Loucy (cell line): ENCODE data around the gene ELMO1.

Experiments
- EZH2phosphoT487 ChIP-seq: fragments of 200-600 bp; IDR thresholded peaks from 2 replicates; pipeline ENCODE4 v1.6.1; 2018; ENCODE audit warnings: antibody characterized with exemption, mild to moderate bottlenecking, moderate library complexity, borderline replicate concordance
- TF ChIP-seq, protein P1 (sequence below): fragments of 200-600 bp; sonication (generic); conservative IDR thresholded peaks from 2 replicates; pipeline ENCODE4 v1.5.1; 2014; ENCODE audit warnings: mild to moderate bottlenecking, antibody characterized with exemption, low read length

DNA sequence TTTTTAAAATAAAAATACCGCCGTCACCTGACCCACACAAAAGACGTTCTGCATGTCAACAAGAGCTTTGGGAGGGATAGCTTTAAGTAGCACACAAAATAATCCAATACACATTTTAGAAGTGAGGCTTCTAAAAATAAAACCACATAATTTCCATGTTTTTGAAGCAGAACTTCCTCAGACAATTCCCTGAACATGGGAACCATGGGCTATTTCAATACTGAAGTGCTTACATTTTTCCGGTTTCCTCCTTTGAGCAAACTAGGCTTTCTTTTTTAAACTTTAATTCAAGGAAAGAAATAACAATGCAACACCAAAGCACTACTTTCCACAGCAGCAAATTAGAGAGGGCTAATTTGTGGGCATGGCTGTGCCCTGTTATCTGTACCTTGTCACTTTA lies 59.9 kb downstream of the ELMO1 start:
- TF ChIP-seq, protein P1, sequence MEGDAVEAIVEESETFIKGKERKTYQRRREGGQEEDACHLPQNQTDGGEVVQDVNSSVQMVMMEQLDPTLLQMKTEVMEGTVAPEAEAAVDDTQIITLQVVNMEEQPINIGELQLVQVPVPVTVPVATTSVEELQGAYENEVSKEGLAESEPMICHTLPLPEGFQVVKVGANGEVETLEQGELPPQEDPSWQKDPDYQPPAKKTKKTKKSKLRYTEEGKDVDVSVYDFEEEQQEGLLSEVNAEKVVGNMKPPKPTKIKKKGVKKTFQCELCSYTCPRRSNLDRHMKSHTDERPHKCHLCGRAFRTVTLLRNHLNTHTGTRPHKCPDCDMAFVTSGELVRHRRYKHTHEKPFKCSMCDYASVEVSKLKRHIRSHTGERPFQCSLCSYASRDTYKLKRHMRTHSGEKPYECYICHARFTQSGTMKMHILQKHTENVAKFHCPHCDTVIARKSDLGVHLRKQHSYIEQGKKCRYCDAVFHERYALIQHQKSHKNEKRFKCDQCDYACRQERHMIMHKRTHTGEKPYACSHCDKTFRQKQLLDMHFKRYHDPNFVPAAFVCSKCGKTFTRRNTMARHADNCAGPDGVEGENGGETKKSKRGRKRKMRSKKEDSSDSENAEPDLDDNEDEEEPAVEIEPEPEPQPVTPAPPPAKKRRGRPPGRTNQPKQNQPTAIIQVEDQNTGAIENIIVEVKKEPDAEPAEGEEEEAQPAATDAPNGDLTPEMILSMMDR = no peak
- no peak for TF ChIP-seq EZH2phosphoT487
